Measurements from ENCODE around the gene NSFL1C.

Gene NSFL1C

DNA sequence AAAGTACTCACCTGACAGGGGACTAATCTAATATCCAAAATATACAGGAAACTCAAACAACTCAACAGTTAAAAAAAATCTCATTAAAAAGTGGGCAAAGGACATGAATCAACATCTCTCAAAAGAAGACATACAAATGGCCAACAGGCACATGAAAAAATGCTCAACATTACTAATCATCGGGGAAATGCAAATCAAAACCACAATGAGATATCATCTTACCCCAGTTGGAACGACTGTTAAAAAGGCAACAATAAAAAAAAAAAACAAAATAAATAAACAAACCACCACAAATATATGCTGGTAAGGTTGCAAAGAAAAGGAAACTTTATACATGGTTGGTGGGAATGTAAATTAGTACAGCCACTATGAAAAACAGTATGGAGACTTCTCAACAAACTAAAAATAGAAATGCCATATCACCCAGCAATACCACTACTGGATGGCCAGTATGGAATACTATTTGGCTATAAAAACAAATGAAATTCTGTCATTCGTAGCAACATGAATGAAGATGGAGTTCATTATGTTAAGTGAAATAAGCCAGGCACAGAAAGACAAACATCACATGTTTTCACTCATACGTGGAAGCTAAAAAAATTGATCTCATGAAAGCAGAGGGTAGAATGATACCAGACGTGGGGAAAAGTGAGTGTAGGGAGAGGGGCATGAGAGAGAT is 17.9 kb upstream of the NSFL1C start:
- no peak for DNase-seq

DNA sequence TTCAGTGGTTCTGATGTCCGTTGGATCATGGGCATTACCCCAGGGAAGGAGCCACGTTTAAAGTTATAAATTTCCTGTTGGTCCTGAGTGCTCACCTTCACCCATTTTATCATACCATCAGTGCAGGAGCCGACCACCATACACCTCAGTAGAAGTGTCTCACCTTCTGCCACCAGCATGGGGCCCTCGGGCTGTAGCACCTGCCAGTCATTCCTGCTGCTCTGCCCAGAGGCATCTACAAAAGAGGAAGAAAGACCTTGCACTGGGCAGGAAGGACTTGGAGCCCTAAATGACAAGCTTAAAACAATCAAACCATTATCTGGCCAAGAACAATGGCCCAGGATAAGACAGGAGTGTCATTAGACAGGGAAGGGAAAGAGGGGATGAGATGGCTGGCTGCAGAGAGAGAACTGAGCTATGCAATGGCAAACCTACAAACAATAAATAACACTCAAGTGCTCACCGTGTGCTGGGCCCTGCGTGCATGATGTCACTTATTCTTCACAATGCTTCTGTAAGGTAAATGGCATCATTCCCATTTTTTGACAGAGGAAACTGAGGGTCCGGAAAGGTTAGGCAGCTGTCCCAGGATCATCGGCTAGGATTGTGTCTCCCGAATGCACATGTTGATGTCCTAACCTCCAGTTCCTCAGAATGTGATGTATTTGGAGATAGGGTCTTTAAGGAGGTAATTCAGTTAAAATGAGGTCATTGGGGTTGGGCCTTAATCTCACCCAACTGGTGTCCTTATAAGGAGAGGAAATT is 13.4 kb upstream of the NSFL1C start:
- no peak for DNase-seq

DNA sequence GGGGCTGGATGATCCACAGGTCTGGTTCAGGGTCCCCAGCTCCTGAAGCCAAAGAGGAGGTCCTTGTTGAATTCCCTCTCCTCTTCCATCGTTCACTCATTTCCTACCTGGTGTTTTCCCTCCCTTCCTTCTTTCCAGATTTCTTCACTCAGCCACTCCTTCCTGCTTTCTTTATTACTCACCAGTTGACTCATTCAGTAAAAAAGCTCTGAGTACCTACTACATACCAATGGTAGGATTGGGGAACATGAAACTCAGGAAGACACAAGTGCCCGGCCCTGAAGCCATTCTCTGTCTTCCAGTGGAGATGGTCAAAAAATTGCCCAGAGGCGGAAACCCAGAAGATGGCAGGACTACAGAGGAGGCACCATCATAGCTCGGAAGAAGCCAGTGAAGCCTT is 11.9 kb upstream of the NSFL1C start:
- no peak for DNase-seq

DNA sequence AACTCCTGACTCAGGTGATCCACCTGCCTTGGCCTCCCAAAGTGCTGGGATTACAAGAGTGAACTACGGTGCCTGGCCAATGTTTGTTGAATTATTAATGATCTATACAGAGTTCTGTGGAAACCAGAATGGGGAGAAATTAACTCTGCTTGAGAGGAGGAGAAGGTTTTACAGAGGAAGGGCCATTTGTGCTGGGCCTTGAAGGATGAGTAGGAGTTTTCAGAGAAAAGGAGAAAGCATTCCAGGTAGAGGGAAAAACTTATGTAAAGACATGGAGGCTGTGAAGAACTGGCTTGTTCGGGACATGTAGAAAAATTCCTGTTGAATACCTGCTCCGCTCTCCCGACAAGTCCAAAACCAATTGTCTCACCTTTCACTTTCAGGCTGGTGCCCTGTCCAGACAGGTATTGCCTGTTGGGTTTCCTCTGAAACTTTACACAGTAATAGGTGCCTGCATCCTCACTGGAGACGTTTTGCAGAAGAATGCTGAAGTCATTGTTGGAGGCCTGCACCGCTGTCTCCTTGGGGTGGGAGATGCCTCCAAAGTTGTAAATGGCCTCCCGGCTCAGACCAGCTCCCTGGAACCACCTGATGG is 11.3 kb upstream of the NSFL1C start:
- no peak for DNase-seq

DNA sequence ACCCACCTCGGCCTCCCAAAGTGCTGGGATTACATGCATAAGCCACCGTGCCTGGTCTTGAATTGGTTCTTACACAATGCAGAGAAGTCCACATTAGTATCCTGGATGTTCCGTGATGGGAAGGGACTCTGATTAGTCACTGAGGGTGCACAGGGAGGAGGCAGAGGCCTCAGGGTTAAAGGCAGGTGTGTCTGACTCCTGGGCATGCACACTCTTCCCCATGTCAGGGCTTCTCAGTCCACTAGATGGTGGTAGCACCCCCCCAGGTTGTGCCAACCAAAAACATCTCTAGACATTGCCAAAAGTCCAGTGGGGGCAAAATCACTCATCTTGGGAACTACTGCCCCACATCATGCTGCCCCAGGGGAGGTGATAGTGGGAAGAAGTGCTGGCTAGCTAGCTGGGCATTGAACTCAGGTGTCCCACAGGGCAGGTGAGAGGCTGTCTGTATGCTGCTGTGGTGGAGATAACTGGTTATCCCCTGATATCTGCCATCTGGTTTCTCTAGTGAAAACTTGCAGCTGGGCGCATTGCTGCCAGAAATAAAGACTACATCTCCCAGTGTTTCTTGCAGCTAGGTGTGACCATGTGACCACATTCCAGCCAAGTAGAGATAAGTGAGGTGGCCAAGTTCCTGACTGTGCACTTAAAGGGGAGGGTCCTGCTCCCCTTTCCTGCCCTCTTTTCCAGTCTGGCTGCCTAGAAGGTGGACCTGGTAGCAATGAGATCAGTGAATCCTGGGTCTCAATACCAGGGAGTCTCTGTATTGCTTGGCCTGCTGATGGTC is 8.4 kb upstream of the NSFL1C start:
- no peak for DNase-seq

DNA sequence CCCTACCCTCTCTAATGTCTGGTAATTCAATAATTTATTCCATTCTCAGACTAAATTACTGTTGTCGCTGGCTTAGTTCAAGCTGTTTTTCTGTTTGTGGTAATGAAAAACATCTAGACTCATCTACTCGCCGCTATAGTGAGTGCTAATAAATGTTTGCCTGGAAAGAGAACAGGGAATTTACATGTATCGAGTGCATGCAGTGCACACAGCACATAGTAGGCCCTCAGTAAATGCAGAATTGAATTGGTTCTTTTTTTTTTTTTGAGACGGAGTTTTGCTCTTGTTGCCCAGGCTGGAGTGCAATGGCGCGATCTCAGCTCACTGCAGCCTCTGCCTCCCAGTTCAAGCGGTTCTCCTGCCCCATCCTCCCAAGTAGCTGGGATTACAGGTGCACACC is 7.7 kb upstream of the NSFL1C start:
- DNase-seq: no peak

DNA sequence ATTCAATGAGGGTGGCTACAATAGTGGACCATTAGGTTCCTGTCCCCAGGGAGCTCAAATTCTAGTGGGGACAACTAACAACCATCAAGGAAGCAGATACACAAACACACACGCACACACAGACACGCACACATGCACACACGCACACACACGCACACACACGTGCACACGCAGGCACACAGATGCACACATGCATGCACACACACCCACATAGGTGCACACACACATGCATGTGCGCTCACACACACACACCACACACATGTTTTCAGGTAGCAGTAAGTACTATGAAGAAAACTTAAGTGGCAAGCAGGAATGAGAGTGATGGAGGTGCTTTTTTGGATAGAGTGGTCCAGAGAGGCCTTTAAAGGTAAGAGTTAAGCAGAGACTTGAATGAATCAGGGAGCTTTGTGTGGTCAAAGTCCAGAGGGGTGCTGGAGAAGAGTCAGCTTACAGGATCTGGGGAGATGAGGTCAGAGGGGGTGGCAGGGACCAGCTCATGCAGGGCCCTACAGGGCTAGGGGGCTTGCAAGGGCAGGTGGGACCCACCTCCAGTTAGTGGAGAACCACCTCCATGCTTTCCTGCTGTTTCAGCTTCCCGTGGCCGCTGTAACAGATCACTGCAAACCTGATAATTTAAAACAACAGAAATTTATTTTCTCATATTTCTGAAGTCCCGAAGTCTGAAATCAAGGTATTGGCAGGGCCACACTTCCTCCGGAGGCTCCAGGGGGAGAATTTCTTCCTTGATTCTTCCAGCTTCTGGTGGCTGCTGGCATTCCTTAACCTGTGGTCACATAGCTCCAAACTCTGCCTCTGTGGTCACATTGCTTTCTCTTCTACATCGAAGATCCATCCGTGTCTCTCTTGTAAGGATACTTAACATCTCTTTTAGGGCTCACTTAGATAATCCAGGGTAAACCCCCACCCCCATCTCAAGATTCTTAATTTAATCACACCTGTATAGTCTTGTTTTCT is 6.9 kb upstream of the NSFL1C start:
- DNase-seq: no peak

DNA sequence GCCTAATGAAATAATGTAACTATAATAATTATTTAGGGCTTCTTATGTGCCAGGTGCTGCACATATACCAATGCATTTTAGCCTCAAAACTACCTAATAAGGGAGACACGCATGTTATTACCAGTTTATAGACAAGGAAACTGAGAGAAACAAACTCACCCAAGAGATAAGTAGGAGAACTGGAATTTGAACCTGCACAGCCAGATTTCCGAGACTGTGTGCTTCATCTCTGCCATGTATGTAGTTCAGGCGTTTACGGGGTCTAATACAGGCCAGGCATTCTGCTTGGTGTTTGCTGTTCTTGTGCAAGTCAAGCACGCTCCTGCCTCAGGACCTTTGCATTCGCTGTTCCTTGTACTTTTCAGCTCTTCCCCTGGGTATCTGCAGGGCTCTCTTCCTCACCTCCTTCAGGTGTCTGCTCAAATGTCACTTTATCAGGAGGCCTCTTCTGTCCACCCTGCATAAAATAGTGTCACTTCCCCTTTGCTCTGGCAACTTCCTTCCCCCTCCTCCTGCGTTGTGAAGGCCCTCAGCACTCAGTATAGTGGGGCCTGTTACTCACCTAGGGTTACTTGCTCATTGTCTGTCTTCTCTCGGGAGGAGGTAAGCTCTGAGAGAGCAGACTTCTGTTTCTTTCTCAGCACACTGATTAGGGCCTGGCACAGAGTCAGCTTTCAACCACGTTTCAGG is 6.1 kb upstream of the NSFL1C start:
- DNase-seq: no peak

DNA sequence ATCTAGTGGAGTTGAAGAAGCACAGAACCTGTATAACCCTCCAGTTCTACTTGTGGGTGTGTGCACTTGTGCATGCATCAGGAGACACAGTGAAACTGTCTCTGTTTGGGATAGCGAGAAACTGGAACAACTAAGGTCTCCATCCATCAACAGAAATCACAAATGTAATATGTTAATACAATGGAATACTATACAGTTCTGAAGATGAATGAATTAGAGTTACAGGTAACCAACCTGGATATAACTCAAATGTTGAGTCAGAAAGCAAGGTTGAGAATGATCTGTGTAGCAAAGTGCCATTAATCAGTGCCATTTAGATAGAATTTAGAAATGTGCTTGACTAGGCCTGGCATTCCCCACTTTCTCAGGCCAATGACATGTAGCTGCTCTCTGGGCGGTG is 4.6 kb upstream of the NSFL1C start:
- DNase-seq: no peak

DNA sequence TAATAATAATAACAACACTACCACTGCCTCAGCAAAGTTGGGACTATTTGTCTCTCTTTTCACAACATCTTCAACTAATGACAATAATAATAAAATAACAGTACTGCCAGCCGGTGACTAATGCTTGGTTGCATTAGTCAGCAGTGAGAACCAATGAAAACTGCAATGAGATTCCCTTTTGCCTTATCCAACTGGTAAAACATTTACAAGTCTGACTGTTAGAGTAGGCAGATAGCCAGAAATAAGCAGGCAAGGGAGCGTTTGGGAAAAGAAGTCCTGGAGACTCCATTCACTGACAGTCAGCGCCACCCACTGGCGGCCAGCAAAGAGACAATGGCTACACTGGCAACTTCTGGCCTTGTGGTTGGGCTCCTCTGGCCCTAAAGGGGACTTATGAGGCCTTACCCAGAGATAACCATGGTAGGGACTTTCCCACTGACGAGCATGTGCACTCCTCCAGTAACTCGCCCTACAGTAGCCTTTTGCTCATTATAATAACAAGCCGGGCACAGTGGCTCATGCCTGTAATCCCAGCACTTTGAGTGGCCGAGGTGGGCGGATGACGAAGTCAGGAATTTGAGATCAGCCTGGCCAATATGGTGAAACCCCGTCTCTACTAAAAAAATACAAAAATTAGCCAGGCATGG is 3.4 kb upstream of the NSFL1C start:
- DNase-seq: peak; percentile 63

DNA sequence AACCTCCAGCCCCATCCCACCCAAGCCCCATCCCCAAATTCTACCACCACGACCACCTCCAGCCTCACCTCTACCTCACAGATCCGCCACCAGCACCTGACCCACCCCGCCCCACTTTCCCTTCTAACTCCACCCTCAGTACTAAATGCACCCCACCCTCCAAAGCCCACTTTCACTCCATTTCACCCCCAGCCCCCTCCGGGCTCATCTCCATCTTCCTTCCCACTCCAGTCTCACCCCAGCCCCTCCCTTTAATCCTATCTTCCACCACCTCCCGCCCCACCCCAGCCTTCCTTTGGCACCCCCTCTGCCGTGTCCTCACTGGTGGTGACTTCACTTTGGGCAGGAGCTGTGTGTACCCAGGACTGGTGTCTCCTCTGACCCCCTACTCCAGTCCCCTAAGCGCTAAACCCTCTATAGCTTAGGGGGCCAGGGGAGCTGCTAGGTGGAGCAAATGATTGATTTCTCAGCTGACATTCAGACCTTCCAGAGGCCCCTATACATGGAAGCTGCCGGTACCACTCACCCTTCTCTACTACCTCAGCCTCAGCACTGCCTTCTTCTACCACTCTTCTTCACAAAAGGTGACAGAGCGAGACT is 2.8 kb upstream of the NSFL1C start:
- DNase-seq: no peak

DNA sequence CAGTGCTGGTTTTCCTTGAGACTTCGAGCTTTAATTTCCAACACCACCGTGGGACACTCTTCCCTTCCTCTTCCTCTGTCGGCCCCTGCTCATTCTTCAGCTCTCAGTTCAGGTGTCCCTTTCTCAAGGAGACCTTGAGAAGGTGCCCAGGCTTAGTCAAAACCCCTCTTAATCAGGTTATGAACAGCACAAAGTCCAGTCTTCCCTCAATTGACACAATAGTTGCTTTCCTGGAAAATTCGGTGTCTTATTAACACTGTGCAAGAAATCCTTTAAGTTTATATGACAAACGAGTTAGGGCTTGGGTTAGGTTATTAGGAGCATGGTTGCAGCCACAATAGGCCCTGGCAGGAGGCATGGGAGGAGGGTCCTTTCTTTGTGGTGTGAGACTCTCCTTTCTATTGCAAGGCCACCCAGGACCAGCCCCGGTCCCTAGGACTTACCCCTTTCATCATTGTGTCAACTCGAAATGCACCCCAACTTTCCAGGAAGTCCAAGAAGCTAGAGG is 1.5 kb upstream of the NSFL1C start:
- DNase-seq: no peak

DNA sequence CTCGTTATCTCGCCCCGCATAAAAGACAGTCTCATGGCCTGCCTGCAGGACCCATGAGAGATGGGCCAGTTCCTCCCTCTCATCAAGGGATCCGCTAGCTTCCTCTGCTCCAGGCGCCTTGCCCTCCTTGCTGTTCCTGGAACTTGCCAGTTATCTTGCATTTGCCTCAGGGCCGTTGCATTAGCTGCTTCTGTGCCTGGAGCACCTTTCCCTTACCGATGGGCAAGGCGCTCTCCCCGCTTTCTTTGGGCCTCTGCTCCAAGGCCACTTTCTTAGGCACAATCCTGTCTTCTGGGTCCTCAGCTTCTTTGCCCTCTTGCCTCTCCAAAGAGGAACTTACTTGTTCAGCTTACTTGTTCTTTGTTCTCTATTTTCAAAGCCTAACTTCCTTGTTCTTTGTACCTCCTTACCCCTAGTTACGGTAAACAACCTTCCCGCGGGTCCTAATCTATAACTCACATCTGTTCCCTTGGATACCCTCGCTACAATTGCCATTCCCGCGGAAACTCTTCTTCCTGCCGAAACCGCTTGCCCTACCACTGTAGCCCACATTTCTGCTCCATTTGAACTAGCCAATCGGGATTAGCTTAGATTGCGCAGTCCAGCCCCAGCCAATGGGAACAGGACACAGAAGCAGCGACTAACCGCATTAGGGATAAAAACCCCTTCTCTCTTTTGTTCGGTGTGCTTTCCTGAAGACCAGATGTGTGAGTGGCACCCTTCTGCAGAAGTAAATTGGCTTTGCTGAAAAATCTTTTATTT is 887 bp upstream of the NSFL1C start:
- no peak for DNase-seq

DNA sequence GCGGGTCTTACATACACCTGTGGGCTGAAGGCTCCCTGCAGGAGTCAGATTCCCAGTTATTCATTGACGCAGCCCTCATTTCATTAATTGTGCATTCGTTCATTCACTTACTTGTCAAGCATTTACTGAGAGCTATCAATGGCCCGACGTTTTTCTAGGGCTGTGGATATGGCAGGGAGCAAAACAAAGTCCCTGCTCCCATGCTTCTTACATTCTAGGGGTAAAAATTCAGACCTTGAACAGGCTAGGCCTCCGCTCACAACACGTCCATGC is 369 bp upstream of the NSFL1C start:
- no peak for DNase-seq

DNA sequence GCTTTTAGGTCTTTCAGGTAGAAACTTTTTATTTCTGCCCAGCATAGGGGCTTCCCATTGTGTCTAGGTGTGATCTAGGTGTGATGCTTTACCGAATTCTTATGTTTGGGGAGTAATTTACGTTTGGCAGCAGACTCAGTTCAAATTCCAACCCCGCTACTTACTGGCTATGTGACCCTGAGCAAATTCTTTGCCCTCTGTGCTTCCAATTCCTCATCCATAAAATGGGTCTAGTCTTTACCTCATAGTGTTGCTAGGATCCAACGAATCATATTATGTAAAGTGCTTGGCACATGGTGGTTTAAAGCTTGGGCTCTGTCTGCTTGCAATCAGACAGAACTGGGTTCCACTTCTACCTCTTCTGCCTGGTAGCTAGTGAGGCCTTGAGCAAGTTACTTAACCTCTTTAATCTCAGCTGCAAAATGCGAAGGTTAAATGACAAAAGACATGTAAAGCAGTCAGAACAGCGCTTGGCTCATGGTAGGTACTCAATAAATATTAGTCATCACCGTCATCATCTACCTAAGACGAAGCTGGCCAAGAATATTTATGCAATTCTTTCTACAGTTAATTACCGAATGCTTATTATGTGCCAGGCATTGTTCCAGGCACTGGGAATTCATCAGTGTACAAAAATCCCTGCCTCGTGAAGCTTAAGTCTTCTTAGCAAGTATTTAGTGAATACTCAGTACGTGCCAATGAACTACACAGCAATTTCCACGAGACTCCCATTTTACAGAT is 1.0 kb downstream of the NSFL1C start:
- no peak for DNase-seq

DNA sequence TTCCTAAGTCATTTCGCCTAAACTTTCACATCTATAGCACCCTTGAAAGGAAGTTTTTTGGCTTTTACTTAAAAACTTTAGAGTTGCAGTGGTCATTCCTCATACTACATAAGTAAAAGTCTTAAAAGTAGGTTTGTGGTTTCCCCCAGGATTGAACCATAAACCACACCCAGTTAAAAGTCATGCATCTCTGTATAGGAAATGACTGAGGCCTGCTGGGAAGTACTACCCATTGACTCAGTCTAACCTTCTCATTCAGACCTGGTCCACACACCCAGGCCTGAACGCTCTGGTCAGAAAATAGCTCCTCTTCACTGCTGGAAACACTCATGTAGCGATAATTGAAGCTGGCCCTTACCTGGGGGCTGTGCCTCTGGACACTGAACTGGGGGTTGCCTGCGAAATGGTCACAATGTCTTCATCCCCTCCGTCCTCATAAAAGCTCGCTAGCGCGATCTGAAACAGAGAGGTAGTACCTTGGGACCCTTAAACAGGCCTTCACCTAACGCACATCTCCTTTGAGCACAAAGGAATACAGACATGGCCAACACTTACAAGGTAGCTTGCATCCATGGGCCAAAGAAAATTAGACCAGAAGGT is 2.6 kb downstream of the NSFL1C start:
- DNase-seq: no peak

DNA sequence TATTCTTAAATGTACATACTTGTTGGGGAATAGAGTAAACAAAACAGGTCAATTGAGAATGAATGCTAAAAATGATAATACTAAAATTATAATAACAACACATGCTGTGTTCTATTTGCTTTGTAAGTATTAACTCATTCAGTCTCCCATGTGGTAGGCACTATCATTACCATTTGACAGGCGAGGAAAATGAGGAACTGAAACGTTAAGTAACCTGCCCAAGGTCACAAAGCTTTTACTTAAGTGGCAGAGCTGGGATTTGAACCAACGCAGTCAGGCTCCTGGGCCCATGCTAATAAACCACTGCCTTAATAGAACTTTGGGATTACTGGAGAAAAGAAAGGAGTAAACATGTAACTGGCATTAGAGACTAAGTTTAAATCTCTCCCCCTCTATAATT is 3.8 kb downstream of the NSFL1C start:
- DNase-seq: no peak

DNA sequence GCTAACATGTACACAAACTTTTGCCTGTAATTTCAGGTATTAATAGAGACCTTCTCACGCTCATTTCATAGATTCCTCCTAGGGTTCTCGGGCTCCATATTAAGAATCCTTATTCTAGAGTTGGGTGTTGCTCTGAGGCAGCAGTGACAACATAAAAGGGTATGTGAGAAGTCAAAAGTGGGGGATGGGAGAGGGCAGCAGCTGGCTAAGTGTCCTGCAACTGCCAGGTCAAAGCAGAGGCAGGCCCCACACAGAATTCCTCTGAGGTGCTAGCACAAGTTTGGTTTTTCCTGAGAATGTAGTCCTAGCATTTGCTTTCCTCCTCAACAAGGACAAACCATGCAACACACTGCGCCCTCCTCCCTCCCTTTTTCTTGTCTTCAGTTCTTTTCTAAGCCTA is 4.6 kb downstream of the NSFL1C start:
- DNase-seq: no peak

DNA sequence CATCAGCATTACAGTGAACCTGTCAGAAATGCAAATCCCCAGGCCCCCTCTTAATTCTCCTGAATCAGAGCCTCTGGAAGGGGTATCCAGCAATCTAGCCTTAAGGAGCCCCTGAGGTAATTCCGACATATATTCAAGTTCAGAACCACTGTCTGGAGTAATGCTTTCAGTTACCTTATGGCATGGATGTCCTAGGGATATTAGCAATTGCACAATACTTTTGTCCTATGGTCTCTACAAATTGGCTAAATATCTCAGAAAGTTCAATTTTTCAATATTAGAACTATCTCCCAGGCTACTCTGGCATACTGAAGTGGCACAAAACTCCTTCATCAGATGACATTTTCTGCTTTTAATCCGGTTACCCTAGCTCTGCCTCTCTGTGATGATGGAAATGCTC is 6.4 kb downstream of the NSFL1C start:
- DNase-seq: no peak
